ENCODE measurements around the gene SIM2. TPM values are rescaled to one million over a fixed set of nuclear protein-coding genes. Genes with fewer than 3 reads are reported as not detected.

Gene SIM2
- total RNA-seq, 1 experiment from 2014 or later: 0.50 TPM

GRCh38 chr21:36706482-36706852 is 7.6 kb downstream of the SIM2 start:
- in situ Hi-C loops (cut with HindIII; ENCODE audit: low pct_unique_long_range_greater_than_20kb, low sequenced_read_pairs): no loop called here
- no peak for DNase-seq (ENCODE audit: low read depth, low spot score)

- DNase-seq (ENCODE audit: low read depth, low spot score): no peak
- in situ Hi-C loops (cut with HindIII; ENCODE audit: low pct_unique_long_range_greater_than_20kb, low sequenced_read_pairs): no loop called here
Measured at GRCh38 chr21:36706951-36707762, 8.2 kb downstream of the SIM2 start.

GRCh38 chr21:36707763-36708285 is 8.9 kb downstream of the SIM2 start:
- in situ Hi-C loops (cut with HindIII; ENCODE audit: low pct_unique_long_range_greater_than_20kb, low sequenced_read_pairs): no loop called here
- no peak for DNase-seq (ENCODE audit: low read depth, low spot score)

- no peak for DNase-seq (ENCODE audit: low read depth, low spot score)
Measured at GRCh38 chr21:36708286-36709029, 9.5 kb downstream of the SIM2 start.

GRCh38 chr21:36709030-36709867 is 10.3 kb downstream of the SIM2 start:
- DNase-seq (ENCODE audit: low read depth, low spot score): no peak
- in situ Hi-C loops (cut with HindIII; ENCODE audit: low pct_unique_long_range_greater_than_20kb, low sequenced_read_pairs): no loop called here

More at GRCh38 chr21:36708286-36709029, 9.5 kb downstream of the SIM2 start:
- in situ Hi-C loops (cut with HindIII; ENCODE audit: low pct_unique_long_range_greater_than_20kb, low sequenced_read_pairs): no loop called here

GRCh38 chr21:36709868-36710728 is 11.2 kb downstream of the SIM2 start:
- no peak for DNase-seq (ENCODE audit: low read depth, low spot score)
- in situ Hi-C loops (cut with HindIII; ENCODE audit: low pct_unique_long_range_greater_than_20kb, low sequenced_read_pairs): no loop called here

- in situ Hi-C loops (cut with HindIII; ENCODE audit: low pct_unique_long_range_greater_than_20kb, low sequenced_read_pairs): no loop called here
- no peak for DNase-seq (ENCODE audit: low read depth, low spot score)
Measured at GRCh38 chr21:36710729-36711048, 11.8 kb downstream of the SIM2 start.

GRCh38 chr21:36713746-36714145 is 14.8 kb downstream of the SIM2 start:
- in situ Hi-C loops (cut with HindIII; ENCODE audit: low pct_unique_long_range_greater_than_20kb, low sequenced_read_pairs): no loop called here
- no peak for DNase-seq (ENCODE audit: low read depth, low spot score)

- DNase-seq (ENCODE audit: low read depth, low spot score): no peak
- in situ Hi-C loops (cut with HindIII; ENCODE audit: low pct_unique_long_range_greater_than_20kb, low sequenced_read_pairs): no loop called here
Measured at GRCh38 chr21:36716387-36716786, 17.5 kb downstream of the SIM2 start.

- in situ Hi-C loops (cut with HindIII; ENCODE audit: low pct_unique_long_range_greater_than_20kb, low sequenced_read_pairs): no loop called here
- DNase-seq (ENCODE audit: low read depth, low spot score): no peak
Measured at GRCh38 chr21:36716836-36717235, 17.9 kb downstream of the SIM2 start.

- in situ Hi-C loops (cut with HindIII; ENCODE audit: low pct_unique_long_range_greater_than_20kb, low sequenced_read_pairs): no loop called here
- DNase-seq (ENCODE audit: low read depth, low spot score): no peak
Measured at GRCh38 chr21:36717976-36718375, 19.1 kb downstream of the SIM2 start.

- peak; percentile 87 for DNase-seq (ENCODE audit: low read depth, low spot score)
- in situ Hi-C loops (cut with HindIII; ENCODE audit: low pct_unique_long_range_greater_than_20kb, low sequenced_read_pairs): no loop called here
Measured at GRCh38 chr21:36718951-36719501, 20.1 kb downstream of the SIM2 start.

- DNase-seq (ENCODE audit: low read depth, low spot score): no peak
- in situ Hi-C loops (cut with HindIII; ENCODE audit: low pct_unique_long_range_greater_than_20kb, low sequenced_read_pairs): no loop called here
Measured at GRCh38 chr21:36719614-36720013, 20.7 kb downstream of the SIM2 start.

GRCh38 chr21:36721817-36722216 is 22.9 kb downstream of the SIM2 start:
- in situ Hi-C loops (cut with HindIII; ENCODE audit: low pct_unique_long_range_greater_than_20kb, low sequenced_read_pairs): no loop called here
- DNase-seq (ENCODE audit: low read depth, low spot score): no peak

GRCh38 chr21:36722370-36723368 is 23.8 kb downstream of the SIM2 start:
- no peak for DNase-seq (ENCODE audit: low read depth, low spot score)
- in situ Hi-C loops (cut with HindIII; ENCODE audit: low pct_unique_long_range_greater_than_20kb, low sequenced_read_pairs): no loop called here

GRCh38 chr21:36723371-36723881 is 24.5 kb downstream of the SIM2 start:
- in situ Hi-C loops (cut with HindIII; ENCODE audit: low pct_unique_long_range_greater_than_20kb, low sequenced_read_pairs): no loop called here
- DNase-seq (ENCODE audit: low read depth, low spot score): no peak
